BLaER1 (cell line): Measurements from ENCODE around the gene KRT36.

Experiments used
- H3K27ac ChIP-seq: shearing (Covaris generic); formaldehyde crosslinking; 2 replicates; pipeline ENCODE4 v1.8.1; 2022
- H3K27me3 ChIP-seq: shearing (Covaris generic); formaldehyde crosslinking; 2 replicates; pipeline ENCODE4 v1.8.1; 2022
- H3K36me3 ChIP-seq: shearing (Covaris generic); formaldehyde crosslinking; 2 replicates; pipeline ENCODE4 v1.8.1; 2022
- H3K4me1 ChIP-seq: shearing (Covaris generic); formaldehyde crosslinking; 2 replicates; pipeline ENCODE4 v1.8.1; 2022
- H3K4me2 ChIP-seq: shearing (Covaris generic); formaldehyde crosslinking; 2 replicates; pipeline ENCODE4 v1.8.1; 2022
- H3K4me3 ChIP-seq: shearing (Covaris generic); formaldehyde crosslinking; 2 replicates; pipeline ENCODE4 v1.8.1; 2022
- H3K9ac ChIP-seq: shearing (Covaris generic); formaldehyde crosslinking; 2 replicates; pipeline ENCODE4 v1.8.1; 2022
- H3K9me3 ChIP-seq: shearing (Covaris generic); formaldehyde crosslinking; 2 replicates; pipeline ENCODE4 v1.8.1; 2022
- H4K20me1 ChIP-seq: shearing (Covaris generic); formaldehyde crosslinking; 2 replicates; pipeline ENCODE4 v1.8.1; 2022
- Cebpa-rat ChIP-seq: shearing (Covaris generic); IDR thresholded peaks from 2 replicates; pipeline ENCODE4 v1.8.1; 2022

The KRT36 gene

DNA sequence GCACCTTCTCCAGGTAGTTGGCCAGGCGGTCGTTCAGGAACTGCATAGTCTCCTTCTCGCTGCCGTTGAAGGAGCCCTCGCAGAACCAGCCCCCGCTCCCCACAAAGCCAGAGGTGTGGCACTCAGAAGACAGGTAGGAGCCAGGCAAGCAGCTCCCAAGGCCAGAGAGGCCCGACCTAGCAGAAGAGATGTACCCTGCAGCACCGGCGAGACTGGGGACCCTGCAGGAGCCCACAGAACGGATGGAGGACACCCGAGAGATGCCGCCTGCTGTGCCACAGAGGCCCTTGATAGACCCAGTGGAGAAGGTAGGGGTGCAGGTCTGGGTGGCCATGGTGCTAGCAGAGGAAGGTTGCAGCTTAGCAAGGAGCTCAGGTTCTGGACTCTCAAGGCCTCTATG lies at the start of gene KRT36:
Gene KRT36, minus strand, starts transcription at position 380 of the 400 bp plus-strand sequence. Its CDS starts 46 bp downstream, at position 334.
- Histone ChIP-seq H3K27ac (no peak within 1 kb of the TSS), H3K4me1 (peaks cover 6% of the 10 kb centered on the region), H4K20me1 (no peaks in the 10 kb centered on the region), H3K9me3 (no peaks in the 10 kb centered on the region), H3K27me3 (no peaks in the 10 kb centered on the region), H3K4me3 (no peak within 1 kb of the TSS), H3K9ac (no peak within 1 kb of the TSS), H3K36me3 (no peaks in the 10 kb centered on the region), H3K4me2 (no peak within 1 kb of the TSS; the same call in 1 of the 2 replicates)
- no peak for TF ChIP-seq Cebpa-rat

GRCh38 chr17:41539071-41539492 lies 49.4 kb upstream of the KRT36 start:
- Histone ChIP-seq H3K9me3 (no peaks in the 10 kb centered on the region), H3K27me3 (no peaks in the 10 kb centered on the region), H3K4me3 (no peak overlapping the region), H4K20me1 (no peaks in the 10 kb centered on the region), H3K27ac (no peak overlapping the region), H3K4me1 (no peaks in the 10 kb centered on the region), H3K9ac (no peak overlapping the region), H3K4me2 (no peak overlapping the region), H3K36me3 (no peaks in the 10 kb centered on the region)
- no peak for TF ChIP-seq Cebpa-rat

DNA sequence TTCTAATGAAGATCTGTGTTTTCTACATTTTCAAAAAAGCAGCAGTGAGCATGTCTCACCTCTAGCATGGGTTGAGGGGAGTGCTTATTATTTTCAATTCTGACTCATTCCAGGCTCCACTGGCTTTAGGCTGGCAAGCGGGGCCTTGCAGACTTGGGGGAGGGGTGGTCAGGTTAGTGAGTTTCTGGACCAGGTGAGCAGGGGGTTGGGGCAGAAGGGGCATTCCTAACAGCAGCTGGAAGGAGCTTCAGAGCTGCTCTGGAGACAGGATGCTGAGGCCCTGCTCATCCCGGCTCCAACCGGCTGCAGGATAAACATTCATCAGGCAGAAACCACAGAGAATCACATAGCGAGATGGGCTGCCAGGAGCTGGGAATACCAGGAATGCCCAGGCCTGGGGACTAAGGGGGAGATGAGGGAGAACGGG lies 48.9 kb upstream of the KRT36 start:
- Histone ChIP-seq H3K36me3 (no peaks in the 10 kb centered on the region), H3K4me1 (no peaks in the 10 kb centered on the region), H3K4me2 (no peak overlapping the region), H3K4me3 (no peak overlapping the region), H3K27me3 (no peaks in the 10 kb centered on the region), H3K27ac (no peak overlapping the region), H4K20me1 (no peaks in the 10 kb centered on the region), H3K9ac (no peak overlapping the region), H3K9me3 (no peaks in the 10 kb centered on the region)
- TF ChIP-seq Cebpa-rat, result no peak

- no peaks in the 10 kb centered on the region for H3K27me3 ChIP-seq
- H3K4me3 ChIP-seq, result no peak overlapping the region
- no peak overlapping the region for H3K4me2 ChIP-seq
- no peaks in the 10 kb centered on the region for H3K4me1 ChIP-seq
- H4K20me1 ChIP-seq, result no peaks in the 10 kb centered on the region
- H3K9ac ChIP-seq, result no peak overlapping the region
- H3K9me3 ChIP-seq, result no peaks in the 10 kb centered on the region
- TF ChIP-seq Cebpa-rat, result no peak
- no peak overlapping the region for H3K27ac ChIP-seq
- no peaks in the 10 kb centered on the region for H3K36me3 ChIP-seq
Measured at GRCh38 chr17:41537990-41538389, 48.3 kb upstream of the KRT36 start.

GRCh38 chr17:41537614-41537954 lies 47.9 kb upstream of the KRT36 start:
- Histone ChIP-seq H3K9ac (no peak overlapping the region), H3K4me3 (no peak overlapping the region), H3K4me2 (no peak overlapping the region), H3K27ac (no peak overlapping the region), H3K36me3 (no peaks in the 10 kb centered on the region), H3K27me3 (no peaks in the 10 kb centered on the region), H3K4me1 (no peaks in the 10 kb centered on the region), H3K9me3 (no peaks in the 10 kb centered on the region), H4K20me1 (no peaks in the 10 kb centered on the region)
- TF ChIP-seq Cebpa-rat, result no peak

DNA sequence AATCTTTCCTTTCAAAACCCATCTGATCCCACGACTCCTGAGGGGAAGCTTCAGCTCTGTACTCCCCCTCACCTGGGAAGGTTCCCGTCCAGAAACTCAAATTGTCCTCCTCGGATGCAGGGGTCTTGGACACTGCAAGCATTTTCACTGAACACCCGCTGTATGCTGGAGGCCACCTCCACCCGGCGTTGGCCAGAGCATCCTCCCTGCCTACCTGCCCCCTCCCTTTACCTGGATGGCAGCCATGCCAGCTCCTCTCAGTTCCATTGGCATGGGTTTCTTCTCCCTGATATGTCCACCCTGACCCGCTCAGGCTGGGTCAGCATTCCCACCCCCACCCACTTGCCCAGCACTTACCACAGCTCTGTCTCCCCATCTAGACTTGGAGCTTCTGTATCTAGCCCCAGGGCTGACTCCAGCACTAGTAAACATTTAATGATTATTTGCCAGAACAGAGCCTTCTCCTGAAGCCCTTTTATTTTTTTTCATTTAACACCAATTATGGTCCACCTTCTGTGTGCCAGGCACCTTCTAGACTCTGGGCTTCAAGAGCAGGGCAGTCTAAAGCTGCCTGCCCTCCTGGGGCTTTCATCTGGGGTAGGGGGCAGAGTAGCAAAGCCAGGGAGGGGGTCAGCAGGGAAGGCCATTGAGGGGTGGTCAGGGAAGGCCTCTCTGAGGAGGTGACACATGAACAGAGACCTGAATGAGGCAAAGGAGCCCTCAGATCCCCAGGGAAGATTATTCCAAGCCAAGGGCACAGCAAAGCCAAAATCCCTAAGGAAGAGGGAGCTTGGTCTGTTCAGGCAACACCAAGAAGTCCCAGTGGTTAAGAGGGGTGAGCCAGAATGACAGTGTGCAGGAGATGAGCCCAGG lies 47.3 kb upstream of the KRT36 start:
- Histone ChIP-seq H3K9me3 (no peaks in the 10 kb centered on the region), H3K27me3 (no peaks in the 10 kb centered on the region), H4K20me1 (no peaks in the 10 kb centered on the region), H3K27ac (no peak overlapping the region), H3K9ac (no peak overlapping the region), H3K36me3 (no peaks in the 10 kb centered on the region), H3K4me3 (no peak overlapping the region), H3K4me2 (no peak overlapping the region), H3K4me1 (no peaks in the 10 kb centered on the region)
- no peak for TF ChIP-seq Cebpa-rat

DNA sequence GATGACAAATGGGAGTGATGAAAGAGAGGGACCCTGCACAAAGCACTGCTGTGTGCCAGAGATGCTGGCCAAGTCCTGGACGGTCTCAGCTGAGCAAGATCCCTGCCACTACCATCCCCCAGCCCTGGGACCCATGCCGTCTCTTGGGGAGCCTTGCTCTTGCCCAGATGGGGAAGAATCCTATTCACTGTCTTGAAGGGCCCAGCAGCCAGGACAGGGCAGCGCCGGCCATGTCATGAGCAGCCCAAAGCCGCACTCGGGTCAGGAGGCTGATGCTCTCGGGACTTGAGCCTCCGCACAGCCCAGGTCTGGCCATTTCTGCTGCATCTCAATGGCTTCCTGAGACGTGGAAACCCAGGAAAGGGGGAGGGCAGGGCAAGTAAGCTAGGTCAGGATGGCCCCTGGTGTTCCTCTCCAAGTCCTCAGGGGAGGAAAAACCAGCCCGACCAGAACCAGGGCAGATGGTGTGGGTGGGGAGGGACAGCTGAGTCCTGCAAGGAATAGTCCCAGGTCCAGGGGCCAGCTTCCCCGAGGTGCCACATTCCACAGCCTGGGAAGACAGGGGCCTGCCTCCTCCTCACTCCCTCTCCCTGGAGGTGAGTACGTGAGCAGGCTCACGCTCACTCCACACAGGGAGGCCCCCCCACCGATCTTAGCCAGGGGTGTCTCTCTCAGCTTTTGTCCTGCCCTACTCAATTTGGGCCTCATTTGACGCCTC lies 46.2 kb upstream of the KRT36 start:
- H3K27me3 ChIP-seq, result peaks cover 2% of the 10 kb centered on the region; the same call in 1 of the 2 replicates
- no peak for TF ChIP-seq Cebpa-rat
- H3K36me3 ChIP-seq, result no peaks in the 10 kb centered on the region
- no peak overlapping the region for H3K4me3 ChIP-seq
- no peak overlapping the region for H3K27ac ChIP-seq
- no peak overlapping the region for H3K9ac ChIP-seq
- H3K9me3 ChIP-seq, result no peaks in the 10 kb centered on the region
- no peak overlapping the region for H3K4me2 ChIP-seq
- H4K20me1 ChIP-seq, result no peaks in the 10 kb centered on the region
- H3K4me1 ChIP-seq, result no peaks in the 10 kb centered on the region

- H3K27ac ChIP-seq, result no peak overlapping the region
- H3K4me1 ChIP-seq, result no peaks in the 10 kb centered on the region
- H3K4me2 ChIP-seq, result no peak overlapping the region
Measured at GRCh38 chr17:41534899-41535546, 45.3 kb upstream of the KRT36 start.

DNA sequence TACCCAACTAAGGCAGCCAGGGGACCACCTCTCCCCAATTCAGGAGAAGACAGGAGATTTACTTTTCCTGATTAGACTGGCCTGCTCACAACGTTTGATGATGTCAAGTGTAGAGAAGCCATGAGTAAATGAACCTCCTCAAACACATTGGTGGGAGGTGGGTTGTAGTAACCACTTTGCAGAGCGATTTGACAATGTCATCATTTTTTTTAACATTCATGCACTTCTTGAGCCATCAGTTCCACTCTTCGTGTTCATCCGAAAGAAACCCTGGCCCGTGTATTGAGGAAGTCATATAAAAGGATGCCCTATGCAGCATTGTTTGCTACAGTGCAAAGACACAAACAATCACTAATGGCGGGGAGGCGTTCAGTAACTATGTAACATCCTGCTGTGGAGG lies 43.9 kb upstream of the KRT36 start:
- no peak overlapping the region for H3K4me3 ChIP-seq
- peaks cover 25% of the 10 kb centered on the region for H3K27me3 ChIP-seq
- H3K4me2 ChIP-seq, result no peak overlapping the region
- no peak for TF ChIP-seq Cebpa-rat
- no peaks in the 10 kb centered on the region for H3K9me3 ChIP-seq
- H3K27ac ChIP-seq, result no peak overlapping the region
- no peak overlapping the region for H3K9ac ChIP-seq
- H4K20me1 ChIP-seq, result no peaks in the 10 kb centered on the region
- no peaks in the 10 kb centered on the region for H3K4me1 ChIP-seq
- H3K36me3 ChIP-seq, result no peaks in the 10 kb centered on the region

More at GRCh38 chr17:41534899-41535546, 45.3 kb upstream of the KRT36 start:
- Histone ChIP-seq H3K9ac (no peak overlapping the region), H3K36me3 (no peaks in the 10 kb centered on the region), H3K27me3 (peaks cover 11% of the 10 kb centered on the region; the same call in 1 of the 2 replicates), H3K4me3 (no peak overlapping the region), H3K9me3 (no peaks in the 10 kb centered on the region), H4K20me1 (no peaks in the 10 kb centered on the region)
- TF ChIP-seq Cebpa-rat, result no peak
